ENCODE measurements around the gene ERP44.

Gene ERP44

GRCh38 chr9:100106616-100107015, 7.8 kb upstream of the ERP44 start:
- CTCF ChIA-PET, result no interaction called here
- no peak for DNase-seq (ENCODE audit: extremely low spot score)
- no peak for TF ChIP-seq SP1 (IDR thresholded peaks at IDR 0.05)
- no peak for TF ChIP-seq ARNT (IDR thresholded peaks at IDR 0.05)
- no peak for TF ChIP-seq FOXM1 (IDR thresholded peaks at IDR 0.05; ENCODE audit: borderline replicate concordance)
- no peak for TF ChIP-seq ZNF384 (IDR thresholded peaks at IDR 0.05)
- no peak for TF ChIP-seq FOXK2 (IDR thresholded peaks at IDR 0.05)
- TF ChIP-seq FOXA1 (IDR thresholded peaks at IDR 0.05), result no peak
- no peak for TF ChIP-seq SUZ12 (IDR thresholded peaks at IDR 0.05)
- POLR2A ChIA-PET, result no interaction called here

DNA sequence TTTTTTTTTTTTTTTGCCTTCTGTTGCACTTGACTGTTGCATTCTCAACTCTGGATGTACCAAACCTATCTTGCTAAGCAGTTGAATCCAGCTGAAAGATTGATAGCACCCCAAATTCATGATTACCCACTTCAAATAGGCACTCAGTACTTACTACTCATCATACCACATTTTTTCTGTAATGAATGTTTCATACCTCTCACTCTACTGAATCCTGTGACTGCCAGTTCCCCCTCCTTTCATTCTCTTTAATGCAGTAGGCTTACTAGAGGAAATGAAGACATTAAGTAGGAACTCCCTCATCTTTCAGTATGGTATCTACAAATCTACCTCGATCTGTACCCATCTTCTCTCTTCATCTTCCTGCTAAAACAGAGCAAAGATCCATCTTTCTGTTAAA, 7.1 kb upstream of the ERP44 start:
- CTCF ChIA-PET, result no interaction called here
- POLR2A ChIA-PET, result no interaction called here
- TF ChIP-seq HDGF (IDR thresholded peaks at IDR 0.05; ENCODE audit: borderline replicate concordance) (no peak), PKNOX1 (IDR thresholded peaks at IDR 0.05) (no peak), FOXK2 (IDR thresholded peaks at IDR 0.05) (no peak), BHLHE40 (IDR thresholded peaks at IDR 0.05; ENCODE audit: borderline replicate concordance) (no peak), ELF4 (IDR thresholded peaks at IDR 0.05) (no peak)
- DNase-seq (ENCODE audit: extremely low spot score), result no peak

- CTCF ChIA-PET, result no interaction called here
These were observed 5.5 kb upstream of the ERP44 start for GRCh38 chr9:100104314-100104713.

GRCh38 chr9:100101608-100102007, 2.8 kb upstream of the ERP44 start:
- TF ChIP-seq FOXM1 (IDR thresholded peaks at IDR 0.05; ENCODE audit: borderline replicate concordance) (no peak), SUZ12 (IDR thresholded peaks at IDR 0.05) (no peak), NFRKB (IDR thresholded peaks at IDR 0.05) (no peak), HDGF (IDR thresholded peaks at IDR 0.05; ENCODE audit: borderline replicate concordance) (no peak), ARNT (IDR thresholded peaks at IDR 0.05) (no peak), TARDBP (IDR thresholded peaks at IDR 0.05) (no peak), BHLHE40 (IDR thresholded peaks at IDR 0.05; ENCODE audit: borderline replicate concordance) (no peak), L3MBTL2 (conservative IDR thresholded peaks at IDR 0.05) (no peak), CTBP1 (IDR thresholded peaks at IDR 0.05; ENCODE audit: borderline replicate concordance) (no peak)
- no peak for DNase-seq (ENCODE audit: extremely low spot score)
- ChIA-PET POLR2A (no interaction called here), CTCF (interaction anchor here (0.6 to 0.8 kb wide), 2 partner anchors 10 to 1181 kb away, joined by 3 read pairs; no protein-coding TSS in a partner anchor)

More at GRCh38 chr9:100104314-100104713, 5.5 kb upstream of the ERP44 start:
- DNase-seq (ENCODE audit: extremely low spot score), result no peak
- no peak for TF ChIP-seq TARDBP (IDR thresholded peaks at IDR 0.05)
- TF ChIP-seq FOXA1 (IDR thresholded peaks at IDR 0.05), result no peak
- TF ChIP-seq ARNT (IDR thresholded peaks at IDR 0.05), result no peak
- TF ChIP-seq PKNOX1 (IDR thresholded peaks at IDR 0.05), result no peak
- TF ChIP-seq NFRKB (IDR thresholded peaks at IDR 0.05), result no peak
- TF ChIP-seq ZNF384 (IDR thresholded peaks at IDR 0.05), result no peak
- no peak for TF ChIP-seq SP1 (IDR thresholded peaks at IDR 0.05)
- no peak for TF ChIP-seq CTBP1 (IDR thresholded peaks at IDR 0.05; ENCODE audit: borderline replicate concordance)
- no peak for TF ChIP-seq ELF4 (IDR thresholded peaks at IDR 0.05)
- no peak for TF ChIP-seq L3MBTL2 (conservative IDR thresholded peaks at IDR 0.05)
- TF ChIP-seq FOXK2 (IDR thresholded peaks at IDR 0.05), result no peak
- POLR2A ChIA-PET, result no interaction called here

DNA sequence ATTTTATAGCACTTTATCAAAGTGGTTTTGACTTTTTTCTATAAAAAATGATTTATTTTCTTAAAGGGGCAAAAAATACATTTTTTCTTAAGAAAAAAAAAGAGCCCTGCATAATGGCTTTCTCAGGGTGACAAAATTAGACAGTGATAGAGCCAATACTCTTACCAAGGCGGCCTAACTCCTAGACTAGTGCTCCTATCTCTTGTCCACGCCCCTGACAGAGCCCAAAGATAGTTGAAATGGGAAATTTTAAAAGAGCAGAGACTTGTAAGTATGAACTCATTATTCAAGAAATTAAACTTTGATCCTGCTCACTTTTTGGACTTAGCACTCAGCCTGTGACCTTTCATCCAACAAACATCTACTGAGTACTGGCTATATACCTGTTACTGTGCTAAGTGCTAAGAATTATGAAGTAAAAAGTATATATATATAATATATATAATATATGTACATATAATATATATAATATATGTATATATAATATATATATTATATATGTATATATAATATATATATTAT, 1.4 kb upstream of the ERP44 start:
- ChIA-PET POLR2A (no interaction called here), CTCF (no interaction called here)
- TF ChIP-seq ARNT (IDR thresholded peaks at IDR 0.05) (no peak), ZNF384 (IDR thresholded peaks at IDR 0.05) (no peak), PKNOX1 (IDR thresholded peaks at IDR 0.05) (no peak), FOXA1 (IDR thresholded peaks at IDR 0.05) (no peak), NFRKB (IDR thresholded peaks at IDR 0.05) (no peak), HDGF (IDR thresholded peaks at IDR 0.05; ENCODE audit: borderline replicate concordance) (no peak), TARDBP (IDR thresholded peaks at IDR 0.05) (no peak), FOXK2 (IDR thresholded peaks at IDR 0.05) (no peak)
- DNase-seq (ENCODE audit: extremely low spot score), result no peak

DNA sequence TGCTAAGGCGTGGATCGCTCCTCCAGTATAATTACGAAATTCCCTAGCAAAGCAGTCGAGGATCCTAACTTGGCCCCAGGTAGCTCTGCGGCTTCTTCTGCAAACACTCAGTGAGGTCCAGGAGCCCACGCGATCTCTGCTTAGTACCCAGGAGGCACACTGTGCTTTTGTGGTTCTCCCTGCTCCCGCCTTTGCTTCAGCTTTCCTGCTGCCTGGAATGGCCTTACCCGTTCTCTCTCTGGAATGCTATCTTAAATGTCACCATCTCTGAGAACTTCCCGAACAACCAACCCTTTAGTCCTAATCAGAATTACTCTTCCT, 882 bp upstream of the ERP44 start:
- CTCF ChIA-PET, result no interaction called here
- POLR2A ChIA-PET, result no interaction called here
- no peak for TF ChIP-seq ZNF384 (IDR thresholded peaks at IDR 0.05)
- 0 out of 2 replicates have a peak, but pooled peaks have one; percentile 17 for TF ChIP-seq L3MBTL2 (conservative IDR thresholded peaks at IDR 0.05)
- DNase-seq (ENCODE audit: extremely low spot score), result peak; percentile 17

DNA sequence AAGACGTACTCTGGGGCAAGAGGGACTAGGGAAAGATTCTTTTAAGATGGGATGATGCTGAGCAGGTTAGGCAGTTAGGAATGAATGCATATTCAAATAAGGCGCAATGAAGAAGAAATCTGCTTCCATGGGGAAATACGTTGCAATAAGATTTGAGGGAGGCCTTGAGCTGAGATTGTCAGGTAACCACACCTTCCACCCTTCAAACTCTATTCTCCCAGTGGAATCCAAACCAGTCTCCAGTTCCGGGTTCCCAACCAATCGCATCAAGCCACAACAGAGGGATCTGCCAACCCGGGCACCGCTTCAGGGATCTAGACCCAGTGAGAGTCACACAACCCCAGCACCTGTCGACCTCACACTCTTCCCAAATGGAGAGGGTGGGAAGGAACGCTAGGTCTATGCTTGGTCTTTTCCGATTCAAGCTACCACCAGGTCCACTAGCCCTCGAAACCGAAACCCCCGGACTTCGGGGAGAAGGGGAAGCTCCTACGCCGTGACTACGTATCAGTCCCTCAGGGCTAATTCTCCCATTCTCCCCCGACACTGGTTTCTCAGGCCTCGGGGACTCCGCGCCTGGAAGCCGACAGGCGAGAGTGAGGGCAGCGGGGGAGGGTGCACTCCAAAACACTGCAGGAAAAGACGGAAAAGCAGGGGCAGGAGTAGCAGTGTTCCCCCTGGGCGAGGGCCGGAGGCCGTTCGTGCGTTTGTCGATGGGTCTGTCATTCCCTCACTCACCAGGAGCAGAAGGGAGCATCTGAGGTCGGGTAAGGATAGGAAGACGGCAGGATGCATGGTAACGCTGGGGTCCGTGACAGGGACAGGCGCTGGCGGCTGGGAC, 534 bp downstream of the ERP44 start:
- no peak for TF ChIP-seq SP1 (IDR thresholded peaks at IDR 0.05)
- no peak for TF ChIP-seq ZNF384 (IDR thresholded peaks at IDR 0.05)
- no peak for TF ChIP-seq FOXM1 (IDR thresholded peaks at IDR 0.05; ENCODE audit: borderline replicate concordance)
- no peak for TF ChIP-seq PKNOX1 (IDR thresholded peaks at IDR 0.05)
- ChIA-PET CTCF (no interaction called here), POLR2A (interaction anchor here (0.5 kb wide), 1 partner anchor 8 kb away, joined by 3 read pairs; no protein-coding TSS in a partner anchor)
- DNase-seq (ENCODE audit: extremely low spot score), result peak; percentile 49

Data from HEK293T (cell line).